ENCODE data around the gene GARIN5B. TPM values are rescaled to one million over a fixed set of nuclear protein-coding genes. Genes with fewer than 3 reads are reported as not detected.
"Not testable (repeated sequence)": the region's sequence is repeated elsewhere in the genome, so short reads cannot be mapped to it uniquely, and the experiment has no call there.

The GARIN5B gene
- not detected in 2 replicates for total RNA-seq (2014; rRNA removed; shearing (Covaris generic); ENCODE audit: low replicate concordance)

DNA sequence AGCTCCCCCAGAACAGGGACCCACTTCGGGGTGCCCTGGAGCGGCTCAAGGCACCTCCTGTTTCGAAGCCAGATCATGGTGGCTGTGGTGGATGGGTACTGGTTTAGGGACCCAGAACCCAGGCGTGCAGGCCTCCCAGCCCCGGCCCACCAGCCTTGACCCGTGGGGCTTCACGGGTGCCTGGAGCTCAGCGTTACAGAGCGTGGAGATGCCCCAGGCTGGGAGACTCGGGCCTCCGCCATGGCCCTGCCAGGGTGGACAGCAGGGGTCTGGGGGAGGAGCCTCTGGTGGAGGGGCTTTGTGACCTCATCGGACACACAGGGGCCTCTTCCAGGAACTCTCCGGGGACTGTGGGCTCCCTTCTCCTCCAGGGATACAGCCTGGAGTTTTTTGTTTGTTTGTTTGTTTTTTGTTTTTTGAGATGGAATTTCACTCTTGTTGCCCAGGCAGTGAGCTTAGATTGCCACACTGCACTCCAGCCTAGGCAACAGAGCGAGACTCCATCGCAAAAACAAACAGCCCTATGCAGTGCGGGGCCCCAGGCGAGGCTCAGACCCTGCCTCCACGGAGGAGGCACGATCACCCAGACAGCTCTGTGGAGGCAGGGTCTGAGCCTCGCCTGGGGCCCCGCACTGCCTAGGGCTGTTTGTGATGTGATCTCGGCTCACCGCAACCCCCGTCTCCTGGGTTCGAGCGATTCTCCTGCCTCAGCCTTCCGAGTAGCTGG lies at the start of gene GARIN5B:
Gene GARIN5B, minus strand, starts transcription at position 271 of the 727 bp plus-strand sequence. Its CDS starts 194 bp downstream, at position 77.
- no peak within 1 kb of the TSS for H3K4me2 ChIP-seq (ENCODE audit: low read depth, low read length, poor library complexity, severe bottlenecking)

DNA sequence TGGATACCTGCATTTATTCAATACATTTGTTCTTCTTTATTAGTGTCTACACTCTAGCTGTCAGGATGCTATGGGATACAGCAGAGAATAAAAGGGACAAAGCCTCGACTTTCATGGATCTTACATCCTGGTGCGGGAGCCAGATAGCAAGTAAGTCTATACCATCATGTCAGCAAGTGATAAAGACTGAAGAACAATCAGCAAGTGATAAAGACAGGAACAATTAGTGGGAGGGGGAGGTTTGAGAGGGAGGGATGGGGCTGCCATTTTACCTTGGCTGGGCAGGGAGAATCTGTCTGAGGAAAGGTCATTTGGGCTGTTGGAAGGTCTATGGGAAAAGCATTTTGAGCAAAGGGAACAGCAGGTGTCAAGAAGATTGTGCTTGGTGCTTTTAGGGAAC lies 47.1 kb upstream of the GARIN5B start:
- H3K9ac ChIP-seq (ENCODE audit: low read length), result no peak overlapping the region
- no peaks in the 10 kb centered on the region for H3K9me2 ChIP-seq (replicated peaks; ENCODE audit: insufficient read depth, low read length)
- H3K27me3 ChIP-seq (ENCODE audit: low read length), result no peaks in the 10 kb centered on the region
- no peak overlapping the region for H3K4me3 ChIP-seq (ENCODE audit: low read length)
- no peaks in the 10 kb centered on the region; the same call in 1 of the 2 replicates for H3K9me3 ChIP-seq (ENCODE audit: low read length)
- DNase-seq, result no peak
- peaks cover 21% of the 10 kb centered on the region for H3K79me2 ChIP-seq (ENCODE audit: low read length)
- no peak overlapping the region for H3K27ac ChIP-seq (ENCODE audit: low read length)
- no peak overlapping the region for H3K4me2 ChIP-seq (ENCODE audit: low read depth, low read length, poor library complexity, severe bottlenecking)
- H3K4me1 ChIP-seq (ENCODE audit: low read length), result peaks cover 23% of the 10 kb centered on the region
- H3K36me3 ChIP-seq (ENCODE audit: insufficient read depth, low read length), result peaks cover 21% of the 10 kb centered on the region
- no peak overlapping the region for H2AFZ ChIP-seq (ENCODE audit: low read length)
- H4K20me1 ChIP-seq (ENCODE audit: insufficient read depth, low read depth, low read length), result peaks cover 21% of the 10 kb centered on the region

More for the DNA sequence above, at the start of gene GARIN5B:
- Histone ChIP-seq H4K20me1 (ENCODE audit: insufficient read depth, low read depth, low read length) (no peaks in the 10 kb centered on the region), H3K27ac (ENCODE audit: low read length) (no peak within 1 kb of the TSS), H3K9me3 (ENCODE audit: low read length) (no peaks in the 10 kb centered on the region), H3K27me3 (ENCODE audit: low read length) (no peaks in the 10 kb centered on the region), H2AFZ (ENCODE audit: low read length) (no peak within 1 kb of the TSS), H3K9ac (ENCODE audit: low read length) (no peak within 1 kb of the TSS), H3K4me3 (ENCODE audit: low read length) (no peak within 1 kb of the TSS), H3K36me3 (ENCODE audit: insufficient read depth, low read length) (no peaks in the 10 kb centered on the region), H3K9me2 (replicated peaks; ENCODE audit: insufficient read depth, low read length) (no peaks in the 10 kb centered on the region), H3K79me2 (ENCODE audit: low read length) (no peaks in the 10 kb centered on the region), H3K4me1 (ENCODE audit: low read length) (no peaks in the 10 kb centered on the region)
- no peak for DNase-seq

DNA sequence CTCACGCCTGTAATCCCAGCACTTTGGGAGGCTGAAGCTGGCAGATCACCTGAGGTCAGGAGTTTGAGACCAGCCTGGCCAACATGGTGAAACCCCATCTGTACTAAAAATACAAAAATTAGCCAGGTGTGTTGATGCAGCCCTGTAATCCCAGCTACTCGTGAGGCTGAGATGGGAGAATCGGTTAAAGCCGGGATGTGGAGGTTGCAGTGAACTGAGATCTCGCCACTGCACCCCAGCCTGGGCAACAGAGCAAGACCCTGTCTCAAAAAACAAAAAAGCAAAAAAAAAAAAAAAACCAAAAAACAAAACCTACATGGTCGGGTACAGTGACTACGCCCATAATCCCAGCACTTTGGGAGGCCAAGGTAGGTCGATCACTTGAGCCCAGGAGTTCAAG lies 46.1 kb upstream of the GARIN5B start:
- Histone ChIP-seq H3K4me3 (ENCODE audit: low read length) (peak overlapping the region; percentile 36; the same call in 1 of the 2 replicates), H3K4me1 (ENCODE audit: low read length) (peaks cover 23% of the 10 kb centered on the region), H4K20me1 (ENCODE audit: insufficient read depth, low read depth, low read length) (peaks cover 27% of the 10 kb centered on the region), H3K36me3 (ENCODE audit: insufficient read depth, low read length) (peaks cover 27% of the 10 kb centered on the region), H3K79me2 (ENCODE audit: low read length) (peaks cover 21% of the 10 kb centered on the region)
- H3K9ac ChIP-seq (ENCODE audit: low read length); H3K9me3 ChIP-seq (ENCODE audit: low read length); H3K9me2 ChIP-seq (replicated peaks; ENCODE audit: insufficient read depth, low read length); H3K27me3 ChIP-seq (ENCODE audit: low read length); H3K4me2 ChIP-seq (ENCODE audit: low read depth, low read length, poor library complexity, severe bottlenecking); H3K27ac ChIP-seq (ENCODE audit: low read length); H2AFZ ChIP-seq (ENCODE audit: low read length); DNase-seq: not testable (repeated sequence)

DNA sequence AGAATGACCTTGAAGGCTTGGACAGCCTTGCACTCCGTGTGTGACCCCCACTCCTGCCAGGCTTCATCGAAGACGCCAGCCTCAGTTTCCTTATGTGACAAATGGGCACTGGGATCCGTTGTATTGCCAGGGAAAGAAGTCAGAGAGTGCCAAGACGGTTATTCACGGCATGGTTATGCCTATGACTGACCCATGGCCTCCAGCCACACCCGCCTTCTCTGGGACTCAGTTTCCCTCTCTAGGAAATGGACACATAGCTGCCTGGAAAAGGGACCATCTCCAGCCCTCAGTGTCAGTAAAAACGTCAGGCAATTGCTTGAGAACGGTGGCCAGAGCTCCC lies 45.4 kb upstream of the GARIN5B start:
- peak overlapping the region; percentile 40 for H3K4me2 ChIP-seq (ENCODE audit: low read depth, low read length, poor library complexity, severe bottlenecking)
- peak overlapping the region; percentile 36; the same call in 1 of the 2 replicates for H3K4me3 ChIP-seq (ENCODE audit: low read length)
- peaks cover 23% of the 10 kb centered on the region for H3K4me1 ChIP-seq (ENCODE audit: low read length)
- peak overlapping the region; percentile 43 for H3K9ac ChIP-seq (ENCODE audit: low read length)
- H3K9me3 ChIP-seq (ENCODE audit: low read length), result no peaks in the 10 kb centered on the region; the same call in 1 of the 2 replicates
- peaks cover 21% of the 10 kb centered on the region for H3K79me2 ChIP-seq (ENCODE audit: low read length)
- H3K9me2 ChIP-seq (replicated peaks; ENCODE audit: insufficient read depth, low read length), result no peaks in the 10 kb centered on the region
- peaks cover 31% of the 10 kb centered on the region for H4K20me1 ChIP-seq (ENCODE audit: insufficient read depth, low read depth, low read length)
- no peak for DNase-seq
- H3K36me3 ChIP-seq (ENCODE audit: insufficient read depth, low read length), result peaks cover 32% of the 10 kb centered on the region
- H3K27ac ChIP-seq (ENCODE audit: low read length), result peak overlapping the region; percentile 84
- H3K27me3 ChIP-seq (ENCODE audit: low read length), result no peaks in the 10 kb centered on the region
- H2AFZ ChIP-seq (ENCODE audit: low read length), result peak overlapping the region; percentile 32

DNA sequence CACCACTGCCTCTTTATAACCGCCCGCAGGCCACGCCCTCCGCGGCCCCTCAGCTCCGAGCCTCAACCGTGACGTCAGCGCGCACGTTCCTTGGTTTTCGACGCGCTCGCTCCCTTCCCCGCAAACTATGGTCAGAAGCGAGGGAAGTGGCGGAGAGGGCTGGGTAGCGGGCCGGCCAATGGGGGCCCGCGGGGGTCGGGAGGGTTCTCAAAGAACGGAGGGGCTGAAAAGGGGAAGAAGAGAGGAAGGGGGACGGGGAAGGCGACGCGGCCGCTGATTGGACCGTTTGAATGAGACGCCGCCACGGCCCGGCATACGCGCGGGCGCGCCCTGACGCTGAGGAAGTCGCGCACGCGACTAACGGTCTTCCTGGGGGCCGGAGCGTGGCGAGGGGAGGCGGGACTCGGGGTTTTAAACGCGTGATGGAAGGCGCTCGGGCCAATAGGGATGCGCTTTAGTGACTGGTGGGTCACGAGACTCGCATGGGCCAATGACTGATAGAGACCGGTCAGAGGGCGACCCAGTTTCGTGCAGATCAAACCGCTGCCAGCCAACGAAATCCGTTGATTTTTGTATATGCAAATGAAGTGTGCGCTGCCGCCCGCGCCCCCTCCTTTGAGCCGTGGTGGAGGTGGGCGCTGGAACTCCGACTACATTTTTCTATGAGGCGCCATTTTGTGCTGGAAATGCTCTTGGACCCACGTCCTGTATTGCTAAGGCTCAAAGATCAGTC lies 44.9 kb upstream of the GARIN5B start:
- Histone ChIP-seq H3K9me3 (ENCODE audit: low read length) (no peaks in the 10 kb centered on the region; the same call in 1 of the 2 replicates), H3K27me3 (ENCODE audit: low read length) (no peaks in the 10 kb centered on the region), H3K9ac (ENCODE audit: low read length) (peak overlapping the region; percentile 100), H3K79me2 (ENCODE audit: low read length) (peaks cover 21% of the 10 kb centered on the region), H3K4me2 (ENCODE audit: low read depth, low read length, poor library complexity, severe bottlenecking) (peak overlapping the region; percentile 98), H3K9me2 (replicated peaks; ENCODE audit: insufficient read depth, low read length) (no peaks in the 10 kb centered on the region), H3K4me3 (ENCODE audit: low read length) (peak overlapping the region; percentile 99), H4K20me1 (ENCODE audit: insufficient read depth, low read depth, low read length) (peaks cover 36% of the 10 kb centered on the region), H2AFZ (ENCODE audit: low read length) (peak overlapping the region; percentile 32), H3K36me3 (ENCODE audit: insufficient read depth, low read length) (peaks cover 37% of the 10 kb centered on the region), H3K4me1 (ENCODE audit: low read length) (peaks cover 23% of the 10 kb centered on the region), H3K27ac (ENCODE audit: low read length) (peak overlapping the region; percentile 84)
- peak; percentile 100 for DNase-seq

DNA sequence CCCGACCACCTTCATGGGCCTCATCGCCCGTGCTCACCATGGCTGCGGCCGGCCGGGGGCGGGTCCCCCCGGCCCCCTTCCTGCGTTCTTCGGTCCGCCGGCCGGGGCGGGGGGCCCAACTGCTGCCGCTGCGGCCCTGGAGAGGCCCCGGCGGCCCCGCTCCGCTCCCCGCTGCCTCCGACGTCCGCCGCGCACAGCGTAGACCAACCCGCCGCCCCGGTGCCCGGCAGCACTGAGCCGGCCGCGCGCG lies 44.4 kb upstream of the GARIN5B start, which contains the start of gene UBE2S:
Gene UBE2S, minus strand, starts transcription at position 239 of the 250 bp plus-strand sequence. Its CDS starts 199 bp downstream, at position 40.
- Histone ChIP-seq H3K4me2 (ENCODE audit: low read depth, low read length, poor library complexity, severe bottlenecking) (peak within 1 kb of the TSS; percentile 98), H4K20me1 (ENCODE audit: insufficient read depth, low read depth, low read length) (peaks cover 40% of the 10 kb centered on the region), H3K9ac (ENCODE audit: low read length) (peak within 1 kb of the TSS; percentile 100), H3K79me2 (ENCODE audit: low read length) (peaks cover 21% of the 10 kb centered on the region), H3K4me1 (ENCODE audit: low read length) (peaks cover 25% of the 10 kb centered on the region), H3K27ac (ENCODE audit: low read length) (peak within 1 kb of the TSS; percentile 84), H2AFZ (ENCODE audit: low read length) (peak within 1 kb of the TSS; percentile 32), H3K4me3 (ENCODE audit: low read length) (peak within 1 kb of the TSS; percentile 99), H3K36me3 (ENCODE audit: insufficient read depth, low read length) (peaks cover 42% of the 10 kb centered on the region)
- not testable (repeated sequence) for H3K9me3 ChIP-seq (ENCODE audit: low read length); DNase-seq; H3K27me3 ChIP-seq (ENCODE audit: low read length); H3K9me2 ChIP-seq (replicated peaks; ENCODE audit: insufficient read depth, low read length)

DNA sequence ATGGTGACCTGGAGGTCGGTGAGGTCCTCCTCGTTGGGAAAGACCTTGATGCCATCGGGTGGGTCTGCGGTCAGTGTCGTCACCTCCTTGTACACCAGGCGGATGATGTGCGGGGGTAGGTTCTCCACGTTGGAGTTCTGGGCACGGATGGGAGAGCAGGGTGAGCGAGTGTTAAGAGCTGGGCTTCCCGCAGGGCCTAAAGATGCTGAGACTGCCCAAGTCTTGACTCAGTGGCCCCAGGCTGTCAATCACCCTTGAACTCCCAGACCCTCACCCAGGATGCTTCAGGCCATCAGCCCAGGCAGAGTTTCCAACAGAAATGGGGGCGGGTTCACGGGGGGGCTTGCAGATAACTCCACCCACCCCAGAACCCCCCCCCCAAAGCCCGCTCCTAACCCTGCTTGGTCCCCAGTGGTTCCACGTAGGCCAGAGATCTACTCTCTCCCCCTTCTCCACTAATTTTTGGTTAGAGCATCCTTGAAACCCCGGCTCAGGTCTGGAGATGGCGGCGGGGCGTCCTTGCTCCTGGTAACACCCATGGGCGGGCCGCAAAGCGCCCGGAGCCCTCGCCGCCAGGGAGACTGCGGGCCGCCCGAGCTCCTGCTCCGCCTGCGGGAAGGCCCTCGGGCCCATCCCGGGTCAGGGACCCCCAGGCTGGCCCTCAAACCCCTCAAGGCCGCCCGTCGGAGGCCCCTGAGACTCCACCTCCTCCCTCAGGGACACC lies 43.9 kb upstream of the GARIN5B start:
- no peaks in the 10 kb centered on the region for H3K27me3 ChIP-seq (ENCODE audit: low read length)
- peak; percentile 75 for DNase-seq

More for the DNA sequence above, 43.9 kb upstream of the GARIN5B start:
- peak overlapping the region; percentile 99 for H3K4me3 ChIP-seq (ENCODE audit: low read length)
- peaks cover 46% of the 10 kb centered on the region for H3K36me3 ChIP-seq (ENCODE audit: insufficient read depth, low read length)
- no peaks in the 10 kb centered on the region for H3K9me2 ChIP-seq (replicated peaks; ENCODE audit: insufficient read depth, low read length)
- peak overlapping the region; percentile 98 for H3K4me2 ChIP-seq (ENCODE audit: low read depth, low read length, poor library complexity, severe bottlenecking)
- peaks cover 45% of the 10 kb centered on the region for H4K20me1 ChIP-seq (ENCODE audit: insufficient read depth, low read depth, low read length)
- H3K9me3 ChIP-seq (ENCODE audit: low read length), result no peaks in the 10 kb centered on the region; the same call in 1 of the 2 replicates
- peak overlapping the region; percentile 79 for H3K27ac ChIP-seq (ENCODE audit: low read length)
- H3K9ac ChIP-seq (ENCODE audit: low read length), result peak overlapping the region; percentile 100
- peaks cover 28% of the 10 kb centered on the region for H3K4me1 ChIP-seq (ENCODE audit: low read length)
- H2AFZ ChIP-seq (ENCODE audit: low read length), result no peak overlapping the region
- H3K79me2 ChIP-seq (ENCODE audit: low read length), result peaks cover 21% of the 10 kb centered on the region
